Parathyroid adenoma (tissue), 2 donors: Measurements from ENCODE around the gene PHGDH.

Experiments used
- H2AFZ ChIP-seq: fragments of 300-600 bp; sonication (generic); one replicate; pipeline ENCODE4 v1.7.0; 2017; ENCODE audit warnings: antibody characterized with exemption, mild to moderate bottlenecking
- H3K27ac ChIP-seq: fragments of 300-600 bp; sonication (generic); one replicate; pipeline ENCODE4 v1.7.0; 2017
- H3K27me3 ChIP-seq: fragments of 300-600 bp; sonication (generic); one replicate; pipeline ENCODE4 v1.7.0; 2017; ENCODE audit warnings: low read length; ENCODE audit not compliant: control insufficient read depth, insufficient read depth
- H3K36me3 ChIP-seq: fragments of 300-600 bp; sonication (generic); one replicate; pipeline ENCODE4 v1.7.0; 2017; ENCODE audit warnings: low read length; ENCODE audit not compliant: control insufficient read depth, insufficient read depth
- H3K4me1 ChIP-seq: fragments of 300-600 bp; sonication (generic); one replicate; pipeline ENCODE4 v1.7.0; 2017; ENCODE audit warnings: control low read depth
- H3K4me2 ChIP-seq: fragments of 300-600 bp; sonication (generic); one replicate; pipeline ENCODE4 v1.7.0; 2017; ENCODE audit warnings: low read length
- H3K4me3 ChIP-seq: fragments of 300-600 bp; sonication (generic); one replicate; pipeline ENCODE4 v1.7.0; 2017; ENCODE audit warnings: low read depth, low read length
- H3K79me2 ChIP-seq: fragments of 300-600 bp; sonication (generic); one replicate; pipeline ENCODE4 v1.7.0; 2017; ENCODE audit warnings: control low read depth
- H3K9ac ChIP-seq: fragments of 300-600 bp; sonication (generic); one replicate; pipeline ENCODE4 v1.7.0; 2017; ENCODE audit warnings: mild to moderate bottlenecking
- H3K9me3 ChIP-seq: fragments of 300-600 bp; sonication (generic); one replicate; pipeline ENCODE4 v1.7.0; 2017; ENCODE audit warnings: low read length; ENCODE audit not compliant: control insufficient read depth
- TF ChIP-seq, protein P1 (sequence below): fragments of 300-600 bp; sonication (generic); IDR thresholded peaks from one replicate; pipeline ENCODE4 v1.7.0; 2017; ENCODE audit warnings: antibody characterized with exemption, mild to moderate bottlenecking
- donor health status: primary hyperparathyroidism.

Gene PHGDH

GRCh38 chr1:119772298-119772697 lies 60.6 kb downstream of the PHGDH start:
- Histone ChIP-seq H3K4me3 (no peak overlapping the region), H2AFZ (no peak overlapping the region), H3K36me3 (no peaks in the 10 kb centered on the region), H3K27ac (peak overlapping the region; percentile 11), H3K4me2 (no peak overlapping the region), H3K4me1 (peaks cover 37% of the 10 kb centered on the region), H3K79me2 (no peaks in the 10 kb centered on the region), H3K9me3 (no peaks in the 10 kb centered on the region), H3K27me3 (no peaks in the 10 kb centered on the region), H3K9ac (no peak overlapping the region)
- TF ChIP-seq, protein P1, sequence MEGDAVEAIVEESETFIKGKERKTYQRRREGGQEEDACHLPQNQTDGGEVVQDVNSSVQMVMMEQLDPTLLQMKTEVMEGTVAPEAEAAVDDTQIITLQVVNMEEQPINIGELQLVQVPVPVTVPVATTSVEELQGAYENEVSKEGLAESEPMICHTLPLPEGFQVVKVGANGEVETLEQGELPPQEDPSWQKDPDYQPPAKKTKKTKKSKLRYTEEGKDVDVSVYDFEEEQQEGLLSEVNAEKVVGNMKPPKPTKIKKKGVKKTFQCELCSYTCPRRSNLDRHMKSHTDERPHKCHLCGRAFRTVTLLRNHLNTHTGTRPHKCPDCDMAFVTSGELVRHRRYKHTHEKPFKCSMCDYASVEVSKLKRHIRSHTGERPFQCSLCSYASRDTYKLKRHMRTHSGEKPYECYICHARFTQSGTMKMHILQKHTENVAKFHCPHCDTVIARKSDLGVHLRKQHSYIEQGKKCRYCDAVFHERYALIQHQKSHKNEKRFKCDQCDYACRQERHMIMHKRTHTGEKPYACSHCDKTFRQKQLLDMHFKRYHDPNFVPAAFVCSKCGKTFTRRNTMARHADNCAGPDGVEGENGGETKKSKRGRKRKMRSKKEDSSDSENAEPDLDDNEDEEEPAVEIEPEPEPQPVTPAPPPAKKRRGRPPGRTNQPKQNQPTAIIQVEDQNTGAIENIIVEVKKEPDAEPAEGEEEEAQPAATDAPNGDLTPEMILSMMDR, result no peak

GRCh38 chr1:119773711-119774241 lies 62.0 kb downstream of the PHGDH start:
- Histone ChIP-seq H3K36me3 (no peaks in the 10 kb centered on the region), H3K9me3 (no peaks in the 10 kb centered on the region), H3K4me3 (peak overlapping the region; percentile 51), H2AFZ (peak overlapping the region; percentile 62), H3K27me3 (no peaks in the 10 kb centered on the region), H3K4me2 (peak overlapping the region; percentile 73), H3K27ac (peak overlapping the region; percentile 79), H3K79me2 (no peaks in the 10 kb centered on the region), H3K9ac (no peak overlapping the region), H3K4me1 (peaks cover 31% of the 10 kb centered on the region)
- TF ChIP-seq, protein P1, result no peak

DNA sequence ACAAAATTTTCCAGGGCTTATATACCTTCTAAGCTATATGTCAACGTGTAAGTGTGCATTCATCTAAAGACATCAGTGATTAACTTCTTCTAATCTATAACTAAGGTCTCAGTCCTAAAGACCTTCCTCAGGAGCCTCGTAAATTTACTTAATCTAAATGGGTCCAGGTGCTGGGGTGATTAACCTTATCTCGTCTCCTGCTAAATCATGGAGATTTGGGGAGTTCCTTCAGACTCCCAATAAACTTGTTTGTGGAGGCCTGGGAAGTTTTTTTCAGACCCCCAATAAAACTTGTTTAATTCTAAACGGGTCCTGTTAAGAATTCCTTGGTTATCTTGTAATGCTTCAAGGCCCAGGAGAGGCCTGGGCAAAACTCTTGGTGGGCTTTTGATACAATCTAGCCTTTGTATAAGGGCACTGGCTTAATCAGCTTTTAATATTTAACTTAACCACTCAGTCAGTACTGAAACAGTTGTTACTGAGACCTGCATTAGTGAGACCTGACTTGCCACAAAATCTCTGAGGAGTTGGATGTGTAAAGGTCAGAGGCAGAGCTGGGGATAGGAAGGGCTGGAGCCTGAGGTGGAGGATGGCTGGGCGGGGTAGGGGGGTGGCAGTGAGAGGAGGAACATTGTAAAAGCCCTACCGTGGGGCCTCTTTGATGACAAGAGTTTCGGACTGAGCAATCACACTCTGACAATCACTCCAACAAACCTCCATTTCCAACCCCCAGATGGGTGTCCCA lies 63.2 kb downstream of the PHGDH start:
- peak overlapping the region; percentile 79 for H3K27ac ChIP-seq
- H3K4me2 ChIP-seq, result peak overlapping the region; percentile 73
- peak overlapping the region; percentile 62 for H2AFZ ChIP-seq
- H3K79me2 ChIP-seq, result no peaks in the 10 kb centered on the region
- peaks cover 31% of the 10 kb centered on the region for H3K4me1 ChIP-seq
- TF ChIP-seq, protein P1, result no peak
- H3K36me3 ChIP-seq, result no peaks in the 10 kb centered on the region
- no peak overlapping the region for H3K4me3 ChIP-seq
- H3K9me3 ChIP-seq, result no peaks in the 10 kb centered on the region
- H3K9ac ChIP-seq, result no peak overlapping the region
- no peaks in the 10 kb centered on the region for H3K27me3 ChIP-seq

GRCh38 chr1:119778359-119778758 lies 66.6 kb downstream of the PHGDH start:
- no peaks in the 10 kb centered on the region for H3K36me3 ChIP-seq
- H3K4me2 ChIP-seq, result no peak overlapping the region
- H3K4me3 ChIP-seq, result no peak overlapping the region
- peaks cover 26% of the 10 kb centered on the region for H3K4me1 ChIP-seq
- H3K9me3 ChIP-seq, result no peaks in the 10 kb centered on the region
- H3K27ac ChIP-seq, result no peak overlapping the region
- TF ChIP-seq, protein P1, result no peak
- H3K79me2 ChIP-seq, result no peaks in the 10 kb centered on the region
- no peaks in the 10 kb centered on the region for H3K27me3 ChIP-seq
- H2AFZ ChIP-seq, result no peak overlapping the region
- H3K9ac ChIP-seq, result no peak overlapping the region
